Measurements from ENCODE around the gene LRRTM4. TPM values are rescaled to one million over a fixed set of nuclear protein-coding genes. Genes with fewer than 3 reads are reported as not detected.

The LRRTM4 gene
- total RNA-seq, 1 donor from 2014 or later = not detected

DNA sequence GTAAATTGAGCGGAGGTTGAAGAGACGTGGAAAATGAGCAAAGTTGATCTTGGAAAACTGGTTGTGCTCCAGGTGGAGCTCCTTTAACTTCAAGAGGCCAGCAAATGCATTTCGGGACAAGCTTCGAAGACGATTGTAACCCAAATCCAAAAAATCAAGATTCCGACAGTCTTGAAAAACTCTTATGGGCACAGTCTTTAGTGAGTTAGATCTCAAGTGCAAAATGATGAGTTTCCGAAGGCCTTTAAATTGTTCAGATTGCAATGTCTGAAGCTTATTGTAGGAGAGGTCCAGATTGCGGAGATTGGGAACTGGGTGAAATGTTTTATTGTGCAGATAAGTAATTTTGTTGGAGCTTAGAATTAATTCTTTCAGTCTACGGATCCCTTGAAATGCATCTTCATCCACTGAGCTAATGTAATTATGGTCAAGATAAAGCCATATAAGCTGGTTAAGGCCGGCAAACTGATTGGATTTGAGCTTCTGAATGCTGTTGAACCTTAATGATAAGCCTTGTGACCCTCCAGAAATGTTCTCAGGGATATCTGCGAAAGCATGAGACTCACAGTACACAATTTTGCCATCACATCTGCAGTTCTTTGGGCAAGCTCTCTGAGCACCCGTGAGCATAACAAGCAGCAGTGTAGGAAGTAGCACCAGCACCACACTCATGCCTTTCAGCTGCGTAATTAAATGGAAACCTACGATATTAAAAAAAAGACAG is 2.9 kb downstream of the LRRTM4 start:
- Histone ChIP-seq H3K4me3 (ENCODE audit: low read depth, low read length) (no peak overlapping the region), H3K36me3 (ENCODE audit: control insufficient read depth, insufficient read depth, low read length) (no peaks in the 10 kb centered on the region), H3K27me3 (ENCODE audit: control insufficient read depth, insufficient read depth, low read length) (no peaks in the 10 kb centered on the region)
- DNase-seq (ENCODE audit: low read depth) = no peak
- TF ChIP-seq CTCF (IDR thresholded peaks at IDR 0.05; ENCODE audit: insufficient read depth, low read length, poor library complexity, severe bottlenecking) = no peak

DNA sequence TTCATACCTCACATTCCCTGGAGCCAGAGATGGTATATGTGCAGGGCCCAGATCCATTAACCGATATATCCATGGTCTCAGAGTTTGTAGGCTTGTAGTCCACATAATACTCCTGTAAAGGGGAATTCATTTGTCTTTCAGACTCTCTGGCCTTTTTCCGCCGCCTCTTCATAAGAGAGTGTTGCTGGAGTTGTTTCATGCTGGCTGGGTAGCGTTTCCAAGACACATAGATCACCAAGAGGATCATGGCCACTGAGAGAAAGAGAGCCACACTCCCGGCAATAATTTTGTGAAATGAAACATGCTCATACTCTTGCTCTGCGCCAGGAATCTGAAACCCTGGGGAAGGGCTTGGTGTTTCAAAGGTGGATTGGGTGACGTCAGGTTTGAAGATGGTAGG is 3.9 kb downstream of the LRRTM4 start:
- no peak for DNase-seq (ENCODE audit: low read depth)
- Histone ChIP-seq H3K36me3 (ENCODE audit: control insufficient read depth, insufficient read depth, low read length) (no peaks in the 10 kb centered on the region), H3K27me3 (ENCODE audit: control insufficient read depth, insufficient read depth, low read length) (no peaks in the 10 kb centered on the region), H3K4me3 (ENCODE audit: low read depth, low read length) (no peak overlapping the region)
- TF ChIP-seq CTCF (IDR thresholded peaks at IDR 0.05; ENCODE audit: insufficient read depth, low read length, poor library complexity, severe bottlenecking) = no peak

GRCh38 chr2:77513191-77513590 is 9.0 kb downstream of the LRRTM4 start:
- no peaks in the 10 kb centered on the region for H3K36me3 ChIP-seq (ENCODE audit: control insufficient read depth, insufficient read depth, low read length)
- H3K4me3 ChIP-seq (ENCODE audit: low read depth, low read length) = no peak overlapping the region
- TF ChIP-seq CTCF (IDR thresholded peaks at IDR 0.05; ENCODE audit: insufficient read depth, low read length, poor library complexity, severe bottlenecking) = no peak
- no peak for DNase-seq (ENCODE audit: low read depth)
- no peaks in the 10 kb centered on the region for H3K27me3 ChIP-seq (ENCODE audit: control insufficient read depth, insufficient read depth, low read length)

DNA sequence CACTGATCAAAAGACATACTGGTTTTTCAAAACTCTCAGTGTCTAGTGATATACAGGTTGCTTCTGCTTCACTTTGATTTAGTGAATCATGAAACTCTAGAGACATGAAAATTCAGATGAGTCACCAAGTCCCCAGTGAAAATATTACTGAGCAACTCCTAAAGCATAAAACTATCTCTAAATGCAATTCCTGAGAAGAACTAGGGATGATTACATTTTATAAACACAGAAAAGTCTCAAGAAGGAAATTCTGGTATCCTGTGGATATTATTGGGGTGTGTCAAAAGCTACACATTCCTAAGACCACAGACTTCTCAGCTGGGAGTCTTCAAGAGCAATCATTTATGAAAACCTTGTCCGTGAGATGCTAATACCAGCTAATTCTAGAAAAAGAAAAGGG is 9.7 kb downstream of the LRRTM4 start:
- no peaks in the 10 kb centered on the region for H3K36me3 ChIP-seq (ENCODE audit: control insufficient read depth, insufficient read depth, low read length)
- H3K4me3 ChIP-seq (ENCODE audit: low read depth, low read length) = no peak overlapping the region
- no peak for TF ChIP-seq CTCF (IDR thresholded peaks at IDR 0.05; ENCODE audit: insufficient read depth, low read length, poor library complexity, severe bottlenecking)
- no peak for DNase-seq (ENCODE audit: low read depth)
- H3K27me3 ChIP-seq (ENCODE audit: control insufficient read depth, insufficient read depth, low read length) = no peaks in the 10 kb centered on the region

- H3K27me3 ChIP-seq (ENCODE audit: control insufficient read depth, insufficient read depth, low read length) = no peaks in the 10 kb centered on the region
- H3K4me3 ChIP-seq (ENCODE audit: low read depth, low read length) = no peak overlapping the region
- TF ChIP-seq CTCF (IDR thresholded peaks at IDR 0.05; ENCODE audit: insufficient read depth, low read length, poor library complexity, severe bottlenecking) = no peak
- DNase-seq (ENCODE audit: low read depth) = no peak
- H3K36me3 ChIP-seq (ENCODE audit: control insufficient read depth, insufficient read depth, low read length) = no peaks in the 10 kb centered on the region
Observed at GRCh38 chr2:77508511-77508910, 13.7 kb downstream of the LRRTM4 start.

GRCh38 chr2:77507657-77508056 is 14.5 kb downstream of the LRRTM4 start:
- DNase-seq (ENCODE audit: low read depth) = no peak
- Histone ChIP-seq H3K4me3 (ENCODE audit: low read depth, low read length) (no peak overlapping the region), H3K27me3 (ENCODE audit: control insufficient read depth, insufficient read depth, low read length) (no peaks in the 10 kb centered on the region), H3K36me3 (ENCODE audit: control insufficient read depth, insufficient read depth, low read length) (no peaks in the 10 kb centered on the region)
- no peak for TF ChIP-seq CTCF (IDR thresholded peaks at IDR 0.05; ENCODE audit: insufficient read depth, low read length, poor library complexity, severe bottlenecking)

Data from kidney epithelial cell (primary cell).